GM21515 (cell line): ENCODE measurements around the gene CRPPA.
"Not testable (repeated sequence)": the region's sequence is repeated elsewhere in the genome, so short reads cannot be mapped to it uniquely, and the experiment has no call there.

Experiments used
- ATAC-seq: cut with Tn5 transposase; IDR thresholded peaks from one replicate; pipeline ENCODE4 v1.9.1; 2021; ENCODE audit not compliant: unreplicated experiment

Gene CRPPA

GRCh38 chr7:16421333-16422102 is at the start of gene CRPPA:
Gene CRPPA (minus strand): TSS chr7:16421538. CDS start chr7:16421322, 216 bp downstream.
- peak; percentile 28 for ATAC-seq

- no peak for ATAC-seq
Measured at GRCh38 chr7:16465469-16466361, 44.4 kb upstream of the CRPPA start, which contains the start of gene SOSTDC1. Gene SOSTDC1 (minus strand): TSS chr7:16465738. CDS start chr7:16465668, 70 bp downstream.

- no peak for ATAC-seq
Measured at GRCh38 chr7:16463949-16464715, 42.8 kb upstream of the CRPPA start.

- ATAC-seq: no peak
Measured at GRCh38 chr7:16463520-16463919, 42.2 kb upstream of the CRPPA start.

GRCh38 chr7:16462431-16462889 is 41.1 kb upstream of the CRPPA start:
- no peak for ATAC-seq

GRCh38 chr7:16460789-16461493 is 39.6 kb upstream of the CRPPA start:
- no peak for ATAC-seq

- ATAC-seq: not testable (repeated sequence)
Measured at GRCh38 chr7:16456303-16456702, 35.0 kb upstream of the CRPPA start.

- no peak for ATAC-seq
Measured at GRCh38 chr7:16455591-16455990, 34.3 kb upstream of the CRPPA start.

- no peak for ATAC-seq
Measured at GRCh38 chr7:16450366-16450765, 29.0 kb upstream of the CRPPA start.

- ATAC-seq: no peak
Measured at GRCh38 chr7:16447876-16448275, 26.5 kb upstream of the CRPPA start.

- no peak for ATAC-seq
Measured at GRCh38 chr7:16446508-16446907, 25.2 kb upstream of the CRPPA start.

GRCh38 chr7:16443871-16444270 is 22.5 kb upstream of the CRPPA start:
- ATAC-seq: not testable (repeated sequence)

- ATAC-seq: no peak
Measured at GRCh38 chr7:16438988-16439387, 17.6 kb upstream of the CRPPA start.

- ATAC-seq: no peak
Measured at GRCh38 chr7:16436306-16436705, 15.0 kb upstream of the CRPPA start.

- no peak for ATAC-seq
Measured at GRCh38 chr7:16433568-16434122, 12.3 kb upstream of the CRPPA start.

- no peak for ATAC-seq
Measured at GRCh38 chr7:16432425-16432731, 11.0 kb upstream of the CRPPA start.

- ATAC-seq: no peak
Measured at GRCh38 chr7:16431646-16432424, 10.5 kb upstream of the CRPPA start.

- ATAC-seq: no peak
Measured at GRCh38 chr7:16430133-16430532, 8.8 kb upstream of the CRPPA start.

- no peak for ATAC-seq
Measured at GRCh38 chr7:16428672-16429071, 7.3 kb upstream of the CRPPA start.
